Activated T-helper 1 cell treated with anti-CD3 and anti-CD28 coated beads, Interleukin-2, amount 50 U/mL, for 16 hours (primary cell): ENCODE measurements around the gene METTL15.
A peak's percentile ranks its signal among the peaks of the same experiment; 100 is the strongest.
"Not testable (repeated sequence)": the region's sequence is repeated elsewhere in the genome, so short reads cannot be mapped to it uniquely, and the experiment has no call there.

ENCODE experiments used
- DNase-seq, 2 donors: peaks; one replicate each; pipeline ENCODE4 v3.0.0-alpha.2; 2020; ENCODE audit warnings: low read depth in 1 of 2, low spot score in 1 of 2

Gene METTL15

DNA sequence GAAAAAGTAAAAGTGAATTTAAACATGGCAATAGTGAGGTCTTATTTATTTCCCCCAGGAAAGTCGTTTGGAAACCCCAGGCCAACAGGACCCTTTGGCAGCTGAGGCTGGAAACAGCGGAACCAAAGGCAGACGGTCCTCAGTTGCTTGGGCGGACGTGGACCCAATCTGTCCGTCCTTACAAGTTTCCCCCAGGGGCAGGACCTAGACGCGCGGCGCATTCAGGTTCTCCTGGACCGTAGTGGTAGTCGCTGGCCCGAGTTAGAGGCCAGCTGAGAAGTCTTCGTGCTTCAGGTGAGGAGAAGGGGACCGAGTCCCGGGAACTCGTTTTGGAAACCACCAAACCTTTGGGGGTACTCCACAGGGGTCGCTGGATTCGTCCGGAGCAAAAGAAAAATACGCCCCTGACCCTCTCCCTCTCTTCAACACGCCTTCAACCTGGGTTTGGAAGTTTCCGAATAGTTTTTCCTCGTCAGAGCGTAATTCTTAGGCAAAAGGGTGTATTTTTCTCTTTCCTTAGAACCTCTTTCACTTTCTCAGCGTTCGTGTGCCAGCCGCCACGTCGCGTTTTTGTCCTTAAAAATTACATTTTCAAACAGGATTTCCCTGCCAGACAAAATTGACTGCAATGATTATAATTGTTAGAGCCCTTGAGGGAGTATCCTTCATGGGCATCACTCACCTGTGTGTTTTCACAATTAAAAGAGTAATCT, 2.1 kb downstream of the METTL15 start:
- DNase-seq: peak; percentile 18 to 30

- no peak for DNase-seq
Measured at GRCh38 chr11:28110821-28111200, 2.6 kb downstream of the METTL15 start.

DNA sequence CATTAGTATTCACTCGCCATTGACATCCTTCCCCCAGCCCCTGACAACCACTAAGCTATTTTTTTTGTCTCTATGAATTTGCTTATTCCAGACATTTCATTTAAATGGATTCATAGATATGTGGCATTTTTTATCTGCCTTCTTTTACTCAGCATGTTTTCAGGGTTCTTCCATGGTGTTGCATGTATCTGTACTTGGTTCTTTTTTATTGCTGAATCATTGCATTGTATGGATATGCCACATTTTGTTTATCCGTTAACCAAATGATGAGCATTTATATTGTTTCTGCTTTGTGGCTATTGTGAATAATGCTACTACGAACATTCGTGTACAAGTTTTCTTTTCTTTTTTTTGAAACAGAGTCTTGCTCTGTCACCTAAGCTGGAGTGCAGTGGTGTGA, 5.9 kb downstream of the METTL15 start:
- DNase-seq: no peak

DNA sequence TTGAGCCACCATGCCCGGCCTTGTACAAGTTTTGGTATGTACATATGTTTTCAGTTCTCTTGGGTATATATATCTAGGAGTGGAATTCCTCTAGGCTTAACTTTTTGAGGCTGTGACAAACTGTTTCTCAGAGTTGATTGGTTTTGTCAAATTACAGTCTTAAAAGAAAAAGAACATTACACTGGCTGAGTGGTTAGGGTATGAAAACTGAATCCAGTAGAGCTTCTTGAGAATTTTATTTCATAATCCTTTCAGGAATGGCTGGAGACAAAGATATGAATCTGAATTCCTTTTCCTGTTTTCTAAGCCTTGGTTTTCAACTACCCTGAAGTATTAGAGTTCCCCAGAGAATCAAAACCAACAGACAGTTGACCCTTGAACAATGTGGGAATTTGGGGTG, 6.5 kb downstream of the METTL15 start:
- no peak for DNase-seq

DNA sequence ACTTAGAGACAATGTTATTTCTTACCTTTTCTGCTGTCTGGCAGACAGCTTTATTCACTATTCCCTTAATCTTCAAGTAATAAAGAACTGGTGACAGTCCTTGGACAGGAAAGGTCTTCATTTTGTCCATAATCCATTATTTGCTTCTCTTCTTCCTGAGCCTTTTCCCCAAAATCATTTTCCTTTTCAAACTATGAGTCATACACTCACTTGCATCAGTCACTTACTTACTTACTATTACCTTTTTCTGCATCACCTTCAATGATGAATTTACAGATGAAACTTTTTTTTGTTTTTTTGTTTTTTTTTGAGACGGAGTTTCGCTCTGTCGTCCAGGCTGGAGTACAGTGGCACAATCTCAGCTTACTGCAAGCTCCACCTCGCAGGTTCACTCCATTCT, 9.5 kb downstream of the METTL15 start:
- no peak for DNase-seq

- DNase-seq: no peak
Measured at GRCh38 chr11:28123151-28123581, 15.0 kb downstream of the METTL15 start.

DNA sequence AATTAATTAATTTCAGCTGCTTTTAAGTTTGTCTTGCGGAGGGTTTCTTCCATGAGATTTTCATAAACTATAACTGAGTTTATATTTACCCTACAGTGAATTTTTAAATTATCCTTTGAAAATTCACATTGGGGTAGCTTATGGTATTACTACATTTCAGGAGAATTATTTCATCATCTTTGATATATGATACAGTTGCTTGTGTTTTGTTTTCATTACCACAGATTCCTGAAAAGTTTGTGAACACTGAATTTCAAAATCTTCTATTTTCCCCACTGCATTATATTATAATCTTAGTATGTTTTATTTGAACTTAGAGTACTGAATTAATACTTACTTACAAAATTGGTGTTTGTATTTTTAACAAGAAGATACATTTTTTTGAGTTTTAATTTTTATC, 24.4 kb downstream of the METTL15 start:
- DNase-seq: no peak

- no peak for DNase-seq
Measured at GRCh38 chr11:28133146-28133545, 25.0 kb downstream of the METTL15 start.

DNA sequence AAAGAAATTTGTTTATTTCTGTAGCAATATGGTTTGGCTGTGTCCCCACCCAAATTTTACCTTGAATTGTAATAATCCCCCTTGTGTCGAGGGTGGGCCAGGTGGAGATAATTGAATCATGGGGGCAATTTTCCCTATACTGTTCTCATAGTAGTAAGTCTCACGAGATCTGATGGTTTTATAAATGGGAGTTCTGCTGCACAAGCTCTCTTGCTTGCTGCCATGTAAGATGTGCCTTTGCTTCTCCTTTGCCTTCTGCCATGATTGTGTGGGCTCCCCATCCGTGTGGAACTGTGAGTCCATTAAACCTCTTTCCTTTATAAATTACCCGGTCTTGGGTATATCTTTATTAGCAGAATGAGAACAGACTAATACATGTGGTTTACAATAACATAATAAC, 28.0 kb downstream of the METTL15 start:
- not testable (repeated sequence) for DNase-seq

- DNase-seq: no peak
Measured at GRCh38 chr11:28137366-28137765, 29.2 kb downstream of the METTL15 start.

GRCh38 chr11:28137832-28138231, 29.6 kb downstream of the METTL15 start:
- DNase-seq: no peak

DNA sequence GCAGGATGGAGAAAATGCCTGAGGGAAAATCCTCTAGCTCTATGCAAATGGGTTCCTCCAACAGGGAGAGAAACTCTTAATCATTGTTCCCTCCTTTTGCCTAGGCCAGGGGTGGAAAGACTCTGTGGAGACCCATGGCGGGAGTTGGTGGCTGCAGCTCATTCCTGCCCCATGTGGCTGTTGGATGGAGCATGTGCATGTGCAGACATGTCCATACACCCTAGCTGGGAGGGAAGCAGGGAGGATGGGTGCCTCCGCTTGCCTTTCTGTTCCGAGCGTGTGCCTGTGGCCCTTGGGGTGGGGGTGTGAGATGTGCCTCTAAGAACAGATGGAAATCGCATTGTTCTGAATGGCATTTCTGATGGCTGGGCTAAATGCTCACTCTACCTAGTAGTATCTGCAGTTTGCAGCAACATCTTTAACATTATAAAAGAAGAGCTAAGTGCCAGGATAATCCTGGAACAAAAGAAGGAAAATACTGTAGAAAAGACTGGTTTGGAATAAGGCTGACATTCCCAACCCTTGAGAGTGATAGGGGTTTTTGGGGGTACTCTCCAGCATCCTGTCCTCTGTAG, 31.7 kb downstream of the METTL15 start:
- DNase-seq: no peak

DNA sequence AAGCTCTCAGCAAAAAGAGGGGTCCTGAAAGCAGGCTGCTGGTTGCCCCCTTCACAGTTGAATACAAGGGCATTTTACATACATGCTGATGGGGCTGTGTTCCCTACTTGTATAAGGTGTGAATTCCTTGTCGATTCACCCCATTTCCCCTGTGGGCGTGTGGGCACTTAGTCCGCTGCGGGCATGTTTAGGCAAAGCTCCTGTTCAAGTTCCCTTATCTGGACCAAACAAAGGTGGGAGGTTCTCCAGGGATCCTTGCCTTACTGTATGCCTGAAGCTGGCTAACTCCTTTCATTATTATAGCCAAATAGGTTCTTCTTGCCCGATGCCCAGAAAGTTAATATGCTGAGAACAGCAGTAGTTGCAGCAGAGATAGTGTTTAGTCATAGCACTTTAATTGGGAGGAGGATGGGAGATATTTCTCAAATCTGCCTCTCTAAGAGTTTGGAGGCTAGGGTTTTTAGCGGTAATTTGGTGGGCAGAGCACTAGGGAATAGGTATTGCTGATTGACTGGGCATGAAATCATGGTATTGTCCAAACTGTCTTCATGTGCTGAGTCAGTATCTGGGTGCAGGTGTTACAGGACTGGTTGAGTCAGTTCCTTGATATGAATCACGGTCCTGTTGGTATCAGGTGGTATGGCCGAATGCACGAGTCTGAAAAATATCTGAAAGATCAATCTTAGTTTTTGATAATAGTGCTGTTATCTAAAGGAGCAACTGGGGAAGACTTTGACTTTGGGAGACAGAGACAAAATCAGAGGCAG, 32.7 kb downstream of the METTL15 start:
- no peak for DNase-seq

GRCh38 chr11:28142724-28143123, 34.5 kb downstream of the METTL15 start:
- DNase-seq: no peak

DNA sequence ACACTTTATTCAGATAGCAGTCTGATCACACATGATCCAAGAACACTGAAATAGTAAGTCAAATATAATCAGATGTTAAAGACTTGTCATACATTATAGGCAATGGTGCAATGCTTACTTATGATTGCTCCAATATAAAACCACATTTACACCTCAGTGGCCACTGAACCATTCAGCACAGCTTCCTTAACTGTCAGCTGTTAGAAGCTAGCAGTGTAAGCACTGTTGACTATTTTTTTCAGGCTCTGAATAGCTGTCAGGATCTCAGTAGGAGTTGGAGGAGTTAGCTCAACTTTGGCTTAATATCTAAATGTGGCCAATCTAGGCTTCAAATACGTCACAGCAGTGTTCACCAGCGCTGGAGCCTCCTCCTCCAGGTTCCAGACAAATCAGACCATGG, 36.6 kb downstream of the METTL15 start:
- no peak for DNase-seq

- DNase-seq: no peak
Measured at GRCh38 chr11:28146123-28146751, 38.0 kb downstream of the METTL15 start.

DNA sequence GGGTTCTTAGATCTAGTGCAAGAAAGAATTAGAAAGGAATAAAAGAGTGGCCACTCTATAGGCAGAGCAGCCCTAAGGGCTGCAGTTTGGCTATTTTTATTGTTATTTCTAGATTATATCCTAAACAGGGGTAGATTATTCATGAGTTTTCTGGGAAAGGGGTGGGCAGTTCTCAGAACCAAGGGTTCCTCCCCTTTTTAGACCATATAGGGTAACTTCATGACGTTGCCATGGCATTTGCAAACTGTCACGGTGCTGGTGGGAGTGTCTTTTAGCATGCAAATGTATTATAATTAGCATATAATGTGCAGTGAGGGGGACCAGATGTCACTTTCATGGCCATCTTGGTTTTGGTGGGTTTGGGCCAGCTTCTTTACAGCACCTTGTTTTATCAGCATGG, 44.6 kb downstream of the METTL15 start:
- DNase-seq: no peak

DNA sequence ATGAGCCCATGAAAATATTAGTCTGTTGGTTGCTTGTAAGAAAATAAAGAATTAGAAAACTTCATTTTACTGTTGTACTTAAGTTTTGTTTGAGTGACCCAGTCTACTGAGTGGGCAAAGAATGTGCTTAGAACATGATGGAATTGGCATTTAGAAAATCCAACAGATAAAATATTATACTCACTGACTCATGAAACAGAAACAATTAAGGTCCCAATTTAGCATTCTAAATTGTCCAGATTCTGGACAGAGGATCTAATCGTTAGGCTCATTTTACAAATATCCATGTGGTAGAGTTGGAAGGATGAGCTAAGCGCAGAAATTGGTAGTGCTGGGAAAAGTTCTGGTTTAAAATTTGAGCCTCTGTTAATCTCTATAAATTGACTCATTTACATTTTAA, 45.4 kb downstream of the METTL15 start:
- no peak for DNase-seq

GRCh38 chr11:28168718-28169117, 60.5 kb downstream of the METTL15 start:
- DNase-seq: no peak

- DNase-seq: no peak
Measured at GRCh38 chr11:28169816-28170215, 61.6 kb downstream of the METTL15 start.

GRCh38 chr11:28170759-28171158, 62.6 kb downstream of the METTL15 start:
- no peak for DNase-seq

DNA sequence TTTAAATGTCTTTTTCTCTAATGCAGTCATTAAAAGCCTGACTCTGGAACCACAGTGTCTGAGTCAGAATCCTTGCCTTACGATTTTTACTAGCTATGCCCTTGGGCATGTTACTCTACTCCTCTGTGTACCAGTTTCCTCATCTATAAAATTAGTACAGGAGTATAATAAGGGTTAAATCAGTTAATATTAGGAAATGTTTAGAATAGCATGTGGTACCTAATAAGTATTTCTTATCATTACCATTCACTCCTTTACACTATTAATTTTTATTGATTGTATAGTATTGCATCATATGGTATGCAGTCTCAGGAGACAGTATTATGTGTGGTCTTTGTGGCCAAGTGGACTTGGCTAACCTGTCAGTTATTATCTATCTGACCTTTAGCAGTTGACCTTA, 68.2 kb downstream of the METTL15 start:
- DNase-seq: no peak
